Right lobe of liver (tissue), 6 donors: ENCODE measurements around the gene SYNE1. TPM values are rescaled to one million over a fixed set of nuclear protein-coding genes. Genes with fewer than 3 reads are reported as not detected.

Experiments
- ATAC-seq, 4 donors: fragments of 200-7000 bp; cut with Tn5 transposase; one replicate each; pipeline ENCODE4 v1.9.1; 2020; ENCODE audit warnings: mild to moderate bottlenecking in 4 of 4, moderate library complexity in 4 of 4
- DNase-seq, 3 donors: peaks; one replicate each; pipeline ENCODE4 v3.0.0-alpha.2; 2020
- H3K27ac ChIP-seq, 3 donors: fragments of 200-600 bp; one replicate each; pipeline ENCODE4 v1.8.0; 2022
- H3K27me3 ChIP-seq, 2 donors: fragments of 200-600 bp; one replicate each; pipeline ENCODE4 v1.8.0; 2022
- H3K36me3 ChIP-seq, 4 donors: fragments of 200-600 bp; sonication (generic) in 1 of 4; one replicate each; pipeline versions ENCODE4 v1.5.1 to v1.8.0; 2017 to 2022; ENCODE audit warnings: control low read depth in 1 of 4
- H3K4me1 ChIP-seq, 4 donors: fragments of 200-600 bp; sonication (generic) in 1 of 4; one replicate each; pipeline versions ENCODE4 v1.5.1 to v1.8.0; 2017 to 2022; ENCODE audit warnings: control low read depth in 1 of 4
- H3K4me3 ChIP-seq, 3 donors: fragments of 200-600 bp; one replicate each; pipeline ENCODE4 v1.8.0; 2022
- H3K9me3 ChIP-seq, 4 donors: fragments of 200-600 bp; sonication (generic) in 1 of 4; one replicate each; pipeline versions ENCODE4 v1.5.1 to v1.8.0; 2017 to 2022; ENCODE audit warnings: control low read depth in 1 of 4
- POLR2A ChIP-seq: fragments of 450-650 bp; IDR thresholded peaks from one replicate; pipeline ENCODE4 v1.6.1; 2017; ENCODE audit warnings: antibody characterized with exemption, mild to moderate bottlenecking
- WGBS: methylation state at CpG from one replicate; pipeline ENCODE4 v1.1.6; 2018; ENCODE audit warnings: low coverage, low lambda C conversion rate; ENCODE audit not compliant: insufficient coverage; ENCODE audit errors: missing lambda C conversion rate; 5-methylcytosine and 5-hydroxymethylcytosine counted together
- intact Hi-C, 2 donors: fragments of 100-400 bp; cut with DNase I; formaldehyde crosslinking; loops; one replicate each; pipeline versions ENCODE4 v1.11.2 to v1.14.1; 2022
- total RNA-seq, 6 experiments: library from RNA; depleted of rRNA in 2 of 6; stranded (reverse); fragments of >200 nt in 2 of 6; fragmentation: NEBNext Ultra II Directional in 3 of 6; extraction: Animal tissue kit (Norgen Biotek cat#: 25700) in 3 of 6; gene quantifications; one replicate each; pipeline versions ENCODE4 v1.1.0 to v1.2.4, GENCODE V29; 2016 to 2023
- TF ChIP-seq, protein P1 (sequence below), 4 donors: fragments of 200-600 bp in 3 of 4; fragments of 450-650 bp in 1 of 4; IDR thresholded peaks; one replicate each; pipeline versions ENCODE4 v1.5.1 to v1.8.0; 2016 to 2022; ENCODE audit warnings: antibody characterized with exemption in 4 of 4, mild to moderate bottlenecking in 2 of 4
- donor health status: DM: no; HTN: yes; CAD: no.
- donor health status: DM: no; HTN: no; CAD: no.
- donor health status: DM: no; HTN: no; CAD: no.
- donor health status: DM: no; HTN: yes; CAD: no.
- donor health status: DM: no; HTN: yes; CAD: no.

SYNE1 gene
- total RNA-seq, 6 experiments from 2014 or later, result 22.8 to 43.2 (median 25.0) TPM

DNA sequence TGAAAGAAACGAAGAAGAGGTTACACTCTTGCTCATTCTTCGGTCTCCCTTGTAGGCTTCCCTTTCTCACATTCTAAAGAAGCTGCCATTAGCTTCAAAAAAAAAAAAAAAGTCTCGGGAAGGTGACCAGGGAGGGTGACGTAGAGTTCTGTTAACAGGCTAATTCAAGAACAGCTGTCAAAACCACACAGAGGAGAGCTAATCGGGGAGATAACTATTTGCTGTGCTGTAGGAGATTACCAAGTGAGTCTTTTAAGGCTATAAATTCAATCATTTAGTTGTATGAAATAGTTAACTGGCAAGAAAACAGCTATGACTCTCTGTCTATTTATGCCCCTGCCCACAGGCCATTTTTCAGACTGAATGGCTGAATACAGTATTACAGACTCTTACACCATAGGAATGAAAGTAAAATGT, 256.8 kb downstream of the SYNE1 start:
- Histone ChIP-seq H3K4me1 (no peaks in the 10 kb centered on the region), H3K9me3 (no peaks in the 10 kb centered on the region), H3K27ac (peak overlapping the region; percentile 50 to 84 (median 74)), H3K4me3 (peak overlapping the region; percentile 30 to 39 (median 39)), H3K27me3 (no peaks in the 10 kb centered on the region), H3K36me3 (no peaks in the 10 kb centered on the region)
- ATAC-seq (peak; percentile 48 to 68 (median 56)), DNase-seq (no peak)
- TF ChIP-seq POLR2A, result no peak
- TF ChIP-seq, protein P1, sequence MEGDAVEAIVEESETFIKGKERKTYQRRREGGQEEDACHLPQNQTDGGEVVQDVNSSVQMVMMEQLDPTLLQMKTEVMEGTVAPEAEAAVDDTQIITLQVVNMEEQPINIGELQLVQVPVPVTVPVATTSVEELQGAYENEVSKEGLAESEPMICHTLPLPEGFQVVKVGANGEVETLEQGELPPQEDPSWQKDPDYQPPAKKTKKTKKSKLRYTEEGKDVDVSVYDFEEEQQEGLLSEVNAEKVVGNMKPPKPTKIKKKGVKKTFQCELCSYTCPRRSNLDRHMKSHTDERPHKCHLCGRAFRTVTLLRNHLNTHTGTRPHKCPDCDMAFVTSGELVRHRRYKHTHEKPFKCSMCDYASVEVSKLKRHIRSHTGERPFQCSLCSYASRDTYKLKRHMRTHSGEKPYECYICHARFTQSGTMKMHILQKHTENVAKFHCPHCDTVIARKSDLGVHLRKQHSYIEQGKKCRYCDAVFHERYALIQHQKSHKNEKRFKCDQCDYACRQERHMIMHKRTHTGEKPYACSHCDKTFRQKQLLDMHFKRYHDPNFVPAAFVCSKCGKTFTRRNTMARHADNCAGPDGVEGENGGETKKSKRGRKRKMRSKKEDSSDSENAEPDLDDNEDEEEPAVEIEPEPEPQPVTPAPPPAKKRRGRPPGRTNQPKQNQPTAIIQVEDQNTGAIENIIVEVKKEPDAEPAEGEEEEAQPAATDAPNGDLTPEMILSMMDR (IDR thresholded peaks at IDR 0.05), result no peak
- intact Hi-C loops, result no loop called here
- 41% methylated on average over 5 of the region's 5 CpGs for WGBS

DNA sequence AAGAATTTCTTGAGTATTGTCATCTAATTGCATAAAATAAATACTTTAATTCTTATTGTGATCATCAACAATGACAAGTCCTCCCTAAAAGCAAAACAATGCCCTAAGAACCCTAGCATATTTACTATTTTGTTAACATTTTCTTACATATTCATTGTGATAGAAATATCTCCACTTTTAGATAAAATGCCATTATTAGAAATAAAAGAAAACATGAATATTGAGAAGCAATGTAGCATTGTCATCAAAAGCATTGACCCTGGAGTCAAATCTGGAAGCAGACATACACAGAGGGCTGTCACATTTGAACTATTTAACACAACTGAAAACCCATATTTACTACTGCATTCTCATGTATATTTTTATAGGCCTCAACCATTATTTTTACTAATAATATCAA, 257.7 kb downstream of the SYNE1 start:
- H3K36me3 ChIP-seq, result no peaks in the 10 kb centered on the region
- intact Hi-C loops, result no loop called here
- H3K27ac ChIP-seq, result peak overlapping the region; percentile 50 to 84 (median 74)
- DNase-seq (no peak), ATAC-seq (no peak)
- H3K27me3 ChIP-seq, result no peaks in the 10 kb centered on the region
- H3K4me3 ChIP-seq, result peak overlapping the region in 2 of 3 donors; percentile 39
- no peaks in the 10 kb centered on the region for H3K9me3 ChIP-seq
- H3K4me1 ChIP-seq, result no peaks in the 10 kb centered on the region
- TF ChIP-seq, protein P1 (IDR thresholded peaks at IDR 0.05), result no peak
- TF ChIP-seq POLR2A, result no peak

DNA sequence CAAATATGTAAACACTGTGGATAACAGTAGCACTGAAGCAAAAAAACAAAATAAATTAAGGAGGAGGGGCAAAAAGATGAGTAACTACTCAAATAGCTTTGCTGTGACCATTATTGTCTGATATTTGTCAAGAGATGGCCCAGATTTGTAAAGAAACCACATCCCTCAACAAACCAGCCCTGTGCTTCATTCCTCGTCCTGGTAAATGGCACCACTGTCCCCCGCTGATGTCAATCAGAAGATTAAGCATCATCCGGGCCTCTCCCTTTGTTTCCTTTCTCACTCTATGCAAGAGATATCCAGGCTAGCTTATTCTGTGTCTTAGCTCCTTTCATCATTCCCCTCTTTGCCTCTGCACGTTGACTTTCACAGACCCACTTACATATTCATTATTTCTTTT, 259.0 kb downstream of the SYNE1 start:
- Histone ChIP-seq H3K4me3 (no peak overlapping the region), H3K4me1 (no peaks in the 10 kb centered on the region), H3K9me3 (no peaks in the 10 kb centered on the region), H3K36me3 (no peaks in the 10 kb centered on the region), H3K27ac (no peak overlapping the region), H3K27me3 (no peaks in the 10 kb centered on the region)
- intact Hi-C loops, result no loop called here
- TF ChIP-seq, protein P1 (IDR thresholded peaks at IDR 0.05), result no peak
- TF ChIP-seq POLR2A, result no peak
- WGBS, result 86% methylated on average over 4 of the region's 4 CpGs
- DNase-seq (no peak), ATAC-seq (no peak)

DNA sequence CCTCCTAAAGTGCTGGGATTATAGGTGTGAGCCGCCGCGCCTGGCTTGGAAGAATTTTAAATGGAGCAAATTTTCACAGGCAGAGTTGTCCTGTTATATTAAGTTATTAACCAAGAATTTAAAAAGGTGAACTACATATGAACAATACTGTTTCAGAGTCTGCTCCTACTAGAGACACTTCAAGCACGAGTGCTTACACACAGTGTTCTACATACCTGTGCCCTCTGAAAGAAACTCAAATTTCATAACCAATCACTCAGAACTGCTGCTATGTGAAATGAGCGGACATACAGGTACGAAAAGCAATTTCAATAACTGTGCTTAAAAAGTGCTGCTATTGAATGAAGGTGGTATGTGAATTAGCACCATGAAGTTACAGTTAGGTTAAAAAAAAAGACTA, 262.0 kb downstream of the SYNE1 start:
- intact Hi-C loops, result no loop called here
- Histone ChIP-seq H3K4me3 (no peak overlapping the region), H3K9me3 (no peaks in the 10 kb centered on the region), H3K4me1 (no peaks in the 10 kb centered on the region), H3K27ac (no peak overlapping the region), H3K27me3 (no peaks in the 10 kb centered on the region), H3K36me3 (no peaks in the 10 kb centered on the region)
- DNase-seq (no peak), ATAC-seq (no peak)
- 96% methylated on average over 6 of the region's 6 CpGs for WGBS
- TF ChIP-seq, protein P1 (IDR thresholded peaks at IDR 0.05), result no peak
- no peak for TF ChIP-seq POLR2A

DNA sequence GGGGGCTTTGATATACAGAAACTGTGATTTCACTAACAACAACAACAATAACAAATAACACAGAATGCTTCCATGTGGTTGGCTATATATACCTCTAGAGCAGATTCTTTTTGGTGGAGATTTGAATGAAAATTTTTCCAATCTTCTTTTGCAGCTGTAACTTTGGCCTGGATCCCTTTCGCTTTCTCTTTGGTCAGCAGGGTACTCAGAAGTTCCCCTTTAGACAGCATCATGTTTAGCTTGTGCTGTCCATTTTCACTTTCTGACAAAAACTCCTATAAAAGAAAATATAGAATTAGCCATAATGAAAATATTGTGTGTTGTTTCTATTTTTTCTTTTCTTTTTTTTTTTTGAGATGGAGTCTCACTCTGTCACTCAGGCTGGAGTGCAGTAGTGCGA, 264.2 kb downstream of the SYNE1 start:
- Histone ChIP-seq H3K27me3 (no peaks in the 10 kb centered on the region), H3K4me1 (no peaks in the 10 kb centered on the region), H3K9me3 (no peaks in the 10 kb centered on the region), H3K4me3 (no peak overlapping the region), H3K27ac (no peak overlapping the region), H3K36me3 (no peaks in the 10 kb centered on the region)
- WGBS, result 91% methylated on average over 2 of the region's 2 CpGs
- ATAC-seq (no peak), DNase-seq (no peak)
- intact Hi-C loops, result no loop called here
- TF ChIP-seq POLR2A, result no peak
- TF ChIP-seq, protein P1 (IDR thresholded peaks at IDR 0.05), result no peak
